Activated gamma-delta T cell (primary cell): ENCODE results near the gene SIRPB2.
"Not testable (repeated sequence)": the region's sequence is repeated elsewhere in the genome, so short reads cannot be mapped to it uniquely, and the experiment has no call there.

Source experiments
- DNase-seq: peaks from one replicate; lab custom pipeline; 2025; lab: John Stamatoyannopoulos, UW

Gene SIRPB2

GRCh38 chr20:1499528-1500420 is 8.6 kb upstream of the SIRPB2 start:
- DNase-seq, result no peak

- not testable (repeated sequence) for DNase-seq
Observed at GRCh38 chr20:1497371-1497770, 6.2 kb upstream of the SIRPB2 start.

GRCh38 chr20:1496930-1497329 is 5.7 kb upstream of the SIRPB2 start:
- DNase-seq, result no peak

- DNase-seq, result no peak
Observed at GRCh38 chr20:1494436-1494835, 3.2 kb upstream of the SIRPB2 start.

- no peak for DNase-seq
Observed at GRCh38 chr20:1493536-1493935, 2.3 kb upstream of the SIRPB2 start.

GRCh38 chr20:1491860-1492642 is 831 bp upstream of the SIRPB2 start:
- no peak for DNase-seq

- DNase-seq, result no peak
Observed at GRCh38 chr20:1490643-1491195, 501 bp downstream of the SIRPB2 start.

- no peak for DNase-seq
Observed at GRCh38 chr20:1489764-1490436, 1.3 kb downstream of the SIRPB2 start.

GRCh38 chr20:1489325-1489724 is 1.9 kb downstream of the SIRPB2 start:
- DNase-seq, result no peak

GRCh38 chr20:1486566-1486965 is 4.7 kb downstream of the SIRPB2 start:
- DNase-seq, result no peak

GRCh38 chr20:1484438-1485116 is 6.6 kb downstream of the SIRPB2 start:
- DNase-seq, result no peak

- DNase-seq, result no peak
Observed at GRCh38 chr20:1479831-1480595, 11.2 kb downstream of the SIRPB2 start.

GRCh38 chr20:1478566-1478965 is 12.7 kb downstream of the SIRPB2 start:
- DNase-seq, result no peak

- no peak for DNase-seq
Observed at GRCh38 chr20:1477896-1478490, 13.2 kb downstream of the SIRPB2 start.

- DNase-seq, result no peak
Observed at GRCh38 chr20:1474817-1475603, 16.2 kb downstream of the SIRPB2 start.

- no peak for DNase-seq
Observed at GRCh38 chr20:1474325-1474724, 16.9 kb downstream of the SIRPB2 start.

- no peak for DNase-seq
Observed at GRCh38 chr20:1473246-1474220, 17.7 kb downstream of the SIRPB2 start.

GRCh38 chr20:1472556-1473245 is 18.5 kb downstream of the SIRPB2 start:
- DNase-seq, result no peak
